SU-DHL-6 (cell line): Measurements from ENCODE around the gene TBC1D22A.

Experiments
- H2AFZ ChIP-seq: fragments of 200-600 bp; sonication (generic); 2 replicates; pipeline ENCODE4 v1.6.1; 2014; ENCODE audit warnings: low read depth, mild to moderate bottlenecking, moderate library complexity, mixed read lengths, antibody characterized with exemption, low read length; ENCODE audit not compliant: severe bottlenecking
- H3F3A ChIP-seq: fragments of 200-600 bp; shearing (Covaris generic); 2 replicates; pipeline ENCODE4 v1.6.0; 2016; ENCODE audit warnings: antibody characterized with exemption, mild to moderate bottlenecking; ENCODE audit not compliant: insufficient read depth
- H3K27ac ChIP-seq: fragments of 200-600 bp; sonication (generic); 2 replicates; pipeline ENCODE4 v1.5.1; 2016; ENCODE audit warnings: low read depth, mild to moderate bottlenecking, low read length, moderate library complexity, mixed read lengths
- H3K27me3 ChIP-seq: fragments of 200-600 bp; sonication (generic), shearing (Covaris generic); 2 replicates; pipeline ENCODE4 v1.6.0; 2014; ENCODE audit warnings: mild to moderate bottlenecking, low read length
- H3K36me3 ChIP-seq: fragments of 200-600 bp; sonication (generic); 2 replicates; pipeline ENCODE4 v1.6.1; 2014; ENCODE audit warnings: mild to moderate bottlenecking, low read length, mixed read lengths
- H3K4me2 ChIP-seq: fragments of 300-600, 200-600 bp; shearing (Covaris generic), sonication (generic); 2 replicates; pipeline ENCODE4 v1.6.0; 2014; ENCODE audit warnings: low read length, low read depth, mild to moderate bottlenecking; ENCODE audit not compliant: poor library complexity, severe bottlenecking
- H3K4me3 ChIP-seq: fragments of 200-600 bp; sonication (generic); 2 replicates; pipeline ENCODE4 v1.5.1; 2014; ENCODE audit warnings: antibody characterized with exemption, low read length, mild to moderate bottlenecking, mixed read lengths; ENCODE audit not compliant: insufficient read depth, poor library complexity, severe bottlenecking
- H3K79me2 ChIP-seq: fragments of 200-600 bp; sonication (generic); 2 replicates; pipeline ENCODE4 v1.6.1; 2014; ENCODE audit warnings: mild to moderate bottlenecking, low read length, moderate library complexity; ENCODE audit not compliant: insufficient read depth
- H3K9ac ChIP-seq: fragments of 200-600 bp; sonication (generic); 2 replicates; pipeline ENCODE4 v1.7.0; 2014; ENCODE audit warnings: mild to moderate bottlenecking, low read length
- H3K9me2 ChIP-seq: fragments of 200-600 bp; sonication (generic); replicated peaks from 2 replicates; pipeline ENCODE4 v1.6.1; 2014; ENCODE audit warnings: low read length; ENCODE audit not compliant: insufficient read depth
- H3K9me3 ChIP-seq: fragments of 200-600 bp; sonication (generic); 2 replicates; pipeline ENCODE4 v1.6.1; 2014; ENCODE audit warnings: low read length, mixed read lengths; ENCODE audit not compliant: insufficient read depth
- H4K20me1 ChIP-seq: fragments of 200-600 bp; sonication (generic); 2 replicates; pipeline ENCODE4 v1.6.1; 2014; ENCODE audit warnings: low read depth, mild to moderate bottlenecking, antibody characterized with exemption, low read length, moderate library complexity, mixed read lengths
- EZH2phosphoT487 ChIP-seq: fragments of 200-600 bp; sonication (generic), shearing (Covaris generic); conservative IDR thresholded peaks from 2 replicates; pipeline ENCODE4 v1.6.1; 2018; ENCODE audit warnings: mild to moderate bottlenecking, antibody characterized with exemption, low read length, moderate library complexity, mixed read lengths
- TF ChIP-seq, protein P1 (sequence below): fragments of 200-600 bp; sonication (generic); IDR thresholded peaks from one replicate; pipeline ENCODE4 v1.5.1; 2017; ENCODE audit warnings: antibody characterized with exemption, mild to moderate bottlenecking, low read length, moderate library complexity; ENCODE audit not compliant: insufficient read depth, poor library complexity, severe bottlenecking

Gene TBC1D22A

DNA sequence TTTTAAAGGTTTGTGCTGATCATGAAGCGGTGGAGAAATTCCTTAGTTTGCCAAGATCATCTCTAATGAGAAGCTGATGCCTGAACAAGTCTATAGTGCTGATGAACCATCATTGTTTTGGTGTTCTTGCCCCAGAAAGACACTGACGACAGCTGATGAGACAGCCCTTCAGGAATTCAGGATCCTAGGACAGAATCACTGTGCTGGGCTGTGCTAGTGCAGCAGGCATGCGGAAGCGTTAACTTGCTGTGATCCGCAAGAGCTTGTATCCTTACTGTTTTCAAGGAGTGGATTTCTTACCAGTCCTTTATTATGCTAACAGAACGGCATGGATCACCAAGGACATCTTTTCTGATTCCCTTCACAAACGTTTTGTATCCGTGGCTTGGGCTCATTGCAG, 104.1 kb downstream of the TBC1D22A start:
- H3K79me2 ChIP-seq = peaks cover 52% of the 10 kb centered on the region
- H3F3A ChIP-seq = no peaks in the 10 kb centered on the region
- peaks cover 21% of the 10 kb centered on the region for H3K36me3 ChIP-seq
- TF ChIP-seq, protein P1, sequence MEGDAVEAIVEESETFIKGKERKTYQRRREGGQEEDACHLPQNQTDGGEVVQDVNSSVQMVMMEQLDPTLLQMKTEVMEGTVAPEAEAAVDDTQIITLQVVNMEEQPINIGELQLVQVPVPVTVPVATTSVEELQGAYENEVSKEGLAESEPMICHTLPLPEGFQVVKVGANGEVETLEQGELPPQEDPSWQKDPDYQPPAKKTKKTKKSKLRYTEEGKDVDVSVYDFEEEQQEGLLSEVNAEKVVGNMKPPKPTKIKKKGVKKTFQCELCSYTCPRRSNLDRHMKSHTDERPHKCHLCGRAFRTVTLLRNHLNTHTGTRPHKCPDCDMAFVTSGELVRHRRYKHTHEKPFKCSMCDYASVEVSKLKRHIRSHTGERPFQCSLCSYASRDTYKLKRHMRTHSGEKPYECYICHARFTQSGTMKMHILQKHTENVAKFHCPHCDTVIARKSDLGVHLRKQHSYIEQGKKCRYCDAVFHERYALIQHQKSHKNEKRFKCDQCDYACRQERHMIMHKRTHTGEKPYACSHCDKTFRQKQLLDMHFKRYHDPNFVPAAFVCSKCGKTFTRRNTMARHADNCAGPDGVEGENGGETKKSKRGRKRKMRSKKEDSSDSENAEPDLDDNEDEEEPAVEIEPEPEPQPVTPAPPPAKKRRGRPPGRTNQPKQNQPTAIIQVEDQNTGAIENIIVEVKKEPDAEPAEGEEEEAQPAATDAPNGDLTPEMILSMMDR = no peak
- no peak for TF ChIP-seq EZH2phosphoT487
- H3K27me3 ChIP-seq = no peaks in the 10 kb centered on the region
- no peak overlapping the region for H3K9ac ChIP-seq
- no peak overlapping the region for H3K4me2 ChIP-seq
- H4K20me1 ChIP-seq = no peaks in the 10 kb centered on the region; the same call in 1 of the 2 replicates
- H2AFZ ChIP-seq = no peak overlapping the region
- H3K9me3 ChIP-seq = peaks cover 9% of the 10 kb centered on the region; the same call in 1 of the 2 replicates
- H3K27ac ChIP-seq = no peak overlapping the region
- H3K9me2 ChIP-seq = no peaks in the 10 kb centered on the region
- no peak overlapping the region for H3K4me3 ChIP-seq

DNA sequence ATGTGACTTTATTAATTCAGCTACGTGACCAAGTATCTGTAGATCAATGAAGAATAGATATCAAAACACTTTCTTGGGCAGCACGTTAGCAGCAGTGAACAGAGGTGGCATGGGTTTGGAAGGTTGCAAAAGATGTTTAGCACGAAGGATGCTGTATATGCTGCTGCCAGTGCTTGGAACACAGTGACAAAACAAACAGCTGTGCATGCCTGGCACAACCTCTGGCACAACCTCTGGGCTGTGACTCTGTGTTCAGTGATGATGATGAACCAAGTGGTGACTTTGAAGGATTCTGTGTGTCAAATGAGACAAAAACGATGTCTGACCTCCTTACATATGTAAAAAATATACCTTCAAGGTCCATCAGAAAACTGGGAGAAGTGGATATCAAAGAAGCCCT, 104.7 kb downstream of the TBC1D22A start:
- TF ChIP-seq, protein P1 = no peak
- TF ChIP-seq EZH2phosphoT487 = no peak
- Histone ChIP-seq H3K4me2 (no peak overlapping the region), H4K20me1 (no peaks in the 10 kb centered on the region), H3K4me3 (no peak overlapping the region), H3K79me2 (peaks cover 47% of the 10 kb centered on the region), H3K27me3 (no peaks in the 10 kb centered on the region), H3F3A (no peaks in the 10 kb centered on the region), H3K9me3 (peaks cover 9% of the 10 kb centered on the region; the same call in 1 of the 2 replicates), H3K27ac (no peak overlapping the region), H2AFZ (no peak overlapping the region), H3K9ac (no peak overlapping the region), H3K36me3 (peaks cover 26% of the 10 kb centered on the region), H3K9me2 (no peaks in the 10 kb centered on the region)

DNA sequence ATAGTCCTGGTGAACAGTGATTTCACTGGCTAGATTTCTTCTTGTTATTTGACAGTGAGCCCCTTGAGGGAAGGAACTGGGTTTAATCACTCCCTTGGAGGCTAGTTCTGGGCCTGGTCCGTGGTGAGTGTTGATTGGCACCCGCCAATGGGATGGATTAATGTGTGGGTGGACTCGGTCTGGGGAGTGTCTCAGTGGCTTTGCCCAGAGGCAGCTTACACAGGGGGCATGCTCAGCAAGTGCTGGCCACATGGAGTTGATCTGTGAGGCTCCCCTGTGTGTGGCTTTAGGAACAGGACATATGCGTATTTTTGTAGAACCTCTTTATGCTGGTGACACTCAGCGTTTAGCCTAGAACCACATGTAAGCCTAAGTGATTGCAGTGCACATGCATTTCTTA, 106.9 kb downstream of the TBC1D22A start:
- no peak overlapping the region for H3K27ac ChIP-seq
- no peak overlapping the region for H3K4me3 ChIP-seq
- peaks cover 43% of the 10 kb centered on the region for H3K79me2 ChIP-seq
- H3K4me2 ChIP-seq = no peak overlapping the region
- no peak overlapping the region for H3K9ac ChIP-seq
- no peaks in the 10 kb centered on the region for H4K20me1 ChIP-seq
- H3F3A ChIP-seq = no peaks in the 10 kb centered on the region
- peaks cover 9% of the 10 kb centered on the region; the same call in 1 of the 2 replicates for H3K9me3 ChIP-seq
- peaks cover 26% of the 10 kb centered on the region for H3K36me3 ChIP-seq
- no peaks in the 10 kb centered on the region for H3K9me2 ChIP-seq
- no peak overlapping the region for H2AFZ ChIP-seq
- no peaks in the 10 kb centered on the region for H3K27me3 ChIP-seq
- TF ChIP-seq, protein P1 = no peak
- no peak for TF ChIP-seq EZH2phosphoT487
